Naive B cell (primary cell): ENCODE results near the gene PRKRA. TPM values are rescaled to one million over a fixed set of nuclear protein-coding genes. Genes with fewer than 3 reads are reported as not detected.
"Not testable (repeated sequence)": the region's sequence is repeated elsewhere in the genome, so short reads cannot be mapped to it uniquely, and the experiment has no call there.

Experiments
- ATAC-seq, 2 donors: fragments of 150-1000 bp; cut with Tn5 transposase; 2 replicates each; pipeline ENCODE4 v1.10.0; 2021; ENCODE audit warnings: low read depth in 2 of 2, mild to moderate bottlenecking in 2 of 2, moderate library complexity in 2 of 2
- DNase-seq: peaks from one replicate; pipeline ENCODE4 v3.0.0; 2022
- H3K27ac Mint-ChIP-seq, 6 donors: one replicate each; pipeline ENCODE4 v1.8.0; 2020 to 2022; ENCODE audit warnings: mild to moderate bottlenecking in 6 of 6, mixed read lengths in 6 of 6, moderate library complexity in 5 of 6, inconsistent platforms in 2 of 6
- H3K27me3 Mint-ChIP-seq, 3 donors: one replicate each; pipeline ENCODE4 v1.8.0; 2021 to 2022; ENCODE audit warnings: mixed read lengths in 3 of 3, mild to moderate bottlenecking in 1 of 3
- H3K36me3 Mint-ChIP-seq, 2 donors: one replicate each; pipeline ENCODE4 v1.8.0; 2020 to 2022; ENCODE audit warnings: mixed read lengths in 2 of 2, inconsistent platforms in 1 of 2, mild to moderate bottlenecking in 1 of 2
- H3K4me1 Mint-ChIP-seq, 3 donors: one replicate each; pipeline ENCODE4 v1.8.0; 2020 to 2022; ENCODE audit warnings: mixed read lengths in 3 of 3, inconsistent platforms in 1 of 3, mild to moderate bottlenecking in 1 of 3, moderate library complexity in 1 of 3
- H3K4me3 Mint-ChIP-seq, 8 donors: one replicate each; pipeline ENCODE4 v1.8.0; 2020 to 2022; ENCODE audit warnings: mild to moderate bottlenecking in 8 of 8, mixed read lengths in 8 of 8, moderate library complexity in 8 of 8, inconsistent platforms in 2 of 8
- H3K9me3 Mint-ChIP-seq, 7 donors: one replicate each; pipeline ENCODE4 v1.8.0; 2020 to 2022; ENCODE audit warnings: mixed read lengths in 7 of 7, mild to moderate bottlenecking in 5 of 7, inconsistent platforms in 2 of 7, moderate library complexity in 1 of 7
- polyA plus RNA-seq, 6 donors: library from polyadenylated mRNA; unstranded; fragments of 300-500 nt; fragmentation: Illumina TruSeq; gene quantifications; one replicate each; pipeline ENCODE4 v1.2.3, GENCODE V29; 2021; ENCODE audit warnings: low read depth in 6 of 6

Gene PRKRA
- polyA plus RNA-seq, 6 donors from 2014 or later = 59.8 to 107 (median 75.9) TPM

GRCh38 chr2:178450524-178450773 lies 526 bp downstream of the PRKRA start:
- Mint-ChIP-seq H3K36me3 (no peaks in the 10 kb centered on the region), H3K4me1 (peaks cover 14 to 32% (median 29%) of the 10 kb centered on the region in 3 donors), H3K27me3 (peaks cover 0 to 6% (median 0%) of the 10 kb centered on the region in 3 donors), H3K9me3 (no peaks in the 10 kb centered on the region), H3K4me3 (peak overlapping the region; percentile 85 to 94 (median 92)), H3K27ac (peak overlapping the region; percentile 90 to 97 (median 96))
- ATAC-seq (peak; percentile 57 to 63), DNase-seq (peak; percentile 80)

- H3K36me3 Mint-ChIP-seq = peaks cover 4% of the 10 kb centered on the region in 2 donors
- H3K4me1 Mint-ChIP-seq = peaks cover 14 to 32% (median 29%) of the 10 kb centered on the region in 3 donors
- DNase-seq = no peak
- H3K4me3 Mint-ChIP-seq = peak overlapping the region; percentile 85 to 94 (median 92)
- peak overlapping the region; percentile 90 to 97 (median 96) for H3K27ac Mint-ChIP-seq
- no peak for ATAC-seq
- peaks cover 0 to 6% (median 0%) of the 10 kb centered on the region in 3 donors for H3K27me3 Mint-ChIP-seq
- H3K9me3 Mint-ChIP-seq = no peaks in the 10 kb centered on the region
These were observed 1.1 kb downstream of the PRKRA start for GRCh38 chr2:178449700-178450523.

GRCh38 chr2:178448968-178449661 lies 1.9 kb downstream of the PRKRA start:
- DNase-seq (no peak), ATAC-seq (no peak)
- H3K27me3 Mint-ChIP-seq = no peaks in the 10 kb centered on the region
- H3K4me3 Mint-ChIP-seq = peak overlapping the region in 6 of 8 donors; percentile 15 to 94 (median 58)
- peaks cover 14 to 29% (median 27%) of the 10 kb centered on the region in 3 donors for H3K4me1 Mint-ChIP-seq
- no peaks in the 10 kb centered on the region for H3K9me3 Mint-ChIP-seq
- peak overlapping the region; percentile 90 to 97 (median 96) for H3K27ac Mint-ChIP-seq
- peaks cover 7 to 11% of the 10 kb centered on the region in 2 donors for H3K36me3 Mint-ChIP-seq

- Mint-ChIP-seq H3K36me3 (peaks cover 28 to 29% of the 10 kb centered on the region in 2 donors), H3K4me1 (no peaks in the 10 kb centered on the region), H3K9me3 (no peaks in the 10 kb centered on the region), H3K27me3 (no peaks in the 10 kb centered on the region), H3K27ac (no peak overlapping the region), H3K4me3 (no peak overlapping the region)
- ATAC-seq (no peak), DNase-seq (no peak)
These were observed 9.5 kb downstream of the PRKRA start for GRCh38 chr2:178441426-178441825.

- H3K36me3 Mint-ChIP-seq = peaks cover 14 to 21% of the 10 kb centered on the region in 2 donors
- H3K4me3 Mint-ChIP-seq = no peak overlapping the region
- H3K4me1 Mint-ChIP-seq = no peaks in the 10 kb centered on the region
- no peak for DNase-seq
- ATAC-seq = no peak
- no peaks in the 10 kb centered on the region for H3K9me3 Mint-ChIP-seq
- peak overlapping the region in 1 of 6 donors; percentile 77 for H3K27ac Mint-ChIP-seq
- H3K27me3 Mint-ChIP-seq = no peaks in the 10 kb centered on the region
These were observed 14.3 kb downstream of the PRKRA start for GRCh38 chr2:178436662-178437061.

- no peak overlapping the region for H3K4me3 Mint-ChIP-seq
- peaks cover 29 to 35% of the 10 kb centered on the region in 2 donors for H3K36me3 Mint-ChIP-seq
- H3K27ac Mint-ChIP-seq = peak overlapping the region in 1 of 6 donors; percentile 22
- no peaks in the 10 kb centered on the region for H3K4me1 Mint-ChIP-seq
- ATAC-seq = no peak
- DNase-seq = no peak
- H3K27me3 Mint-ChIP-seq = no peaks in the 10 kb centered on the region
- H3K9me3 Mint-ChIP-seq = peaks cover 9 to 22% (median 16%) of the 10 kb centered on the region in 7 donors
These were observed 21.6 kb downstream of the PRKRA start for GRCh38 chr2:178429336-178429735.

GRCh38 chr2:178428396-178428806 lies 22.6 kb downstream of the PRKRA start:
- no peaks in the 10 kb centered on the region for H3K27me3 Mint-ChIP-seq
- no peak for ATAC-seq
- DNase-seq = no peak
- no peak overlapping the region for H3K27ac Mint-ChIP-seq
- peaks cover 9 to 24% (median 16%) of the 10 kb centered on the region in 7 donors for H3K9me3 Mint-ChIP-seq
- H3K4me3 Mint-ChIP-seq = no peak overlapping the region
- peaks cover 29 to 35% of the 10 kb centered on the region in 2 donors for H3K36me3 Mint-ChIP-seq
- no peaks in the 10 kb centered on the region for H3K4me1 Mint-ChIP-seq

- DNase-seq (no peak), ATAC-seq (no peak)
- Mint-ChIP-seq H3K9me3 (peaks cover 9 to 24% (median 16%) of the 10 kb centered on the region in 7 donors), H3K4me1 (no peaks in the 10 kb centered on the region), H3K27me3 (no peaks in the 10 kb centered on the region), H3K4me3 (no peak overlapping the region), H3K27ac (no peak overlapping the region), H3K36me3 (peaks cover 29 to 35% of the 10 kb centered on the region in 2 donors)
These were observed 23.5 kb downstream of the PRKRA start for GRCh38 chr2:178427458-178427857.

GRCh38 chr2:178426388-178426787 lies 24.6 kb downstream of the PRKRA start:
- H3K4me1 Mint-ChIP-seq = no peaks in the 10 kb centered on the region
- DNase-seq (no peak), ATAC-seq (no peak)
- no peak overlapping the region for H3K27ac Mint-ChIP-seq
- peaks cover 29 to 35% of the 10 kb centered on the region in 2 donors for H3K36me3 Mint-ChIP-seq
- H3K4me3 Mint-ChIP-seq = no peak overlapping the region
- H3K9me3 Mint-ChIP-seq = peaks cover 9 to 24% (median 16%) of the 10 kb centered on the region in 7 donors
- no peaks in the 10 kb centered on the region for H3K27me3 Mint-ChIP-seq

GRCh38 chr2:178425255-178425827 lies 25.6 kb downstream of the PRKRA start:
- ATAC-seq (no peak), DNase-seq (no peak)
- Mint-ChIP-seq H3K27ac (no peak overlapping the region), H3K27me3 (no peaks in the 10 kb centered on the region), H3K9me3 (peaks cover 9 to 24% (median 16%) of the 10 kb centered on the region in 7 donors), H3K36me3 (peaks cover 27 to 31% of the 10 kb centered on the region in 2 donors), H3K4me1 (peaks cover 0 to 5% (median 4%) of the 10 kb centered on the region in 3 donors), H3K4me3 (no peak overlapping the region)

GRCh38 chr2:178423746-178424145 lies 27.2 kb downstream of the PRKRA start:
- not testable (repeated sequence) for DNase-seq, H3K4me3 Mint-ChIP-seq, ATAC-seq, H3K27me3 Mint-ChIP-seq, H3K4me1 Mint-ChIP-seq
- Mint-ChIP-seq H3K9me3 (peaks cover 9 to 24% (median 16%) of the 10 kb centered on the region in 7 donors), H3K27ac (peak overlapping the region in 1 of 6 donors; percentile 10), H3K36me3 (peaks cover 22 to 25% of the 10 kb centered on the region in 2 donors)

GRCh38 chr2:178422097-178422496 lies 28.9 kb downstream of the PRKRA start:
- no peak overlapping the region for H3K4me3 Mint-ChIP-seq
- no peak for DNase-seq
- peaks cover 9 to 24% (median 16%) of the 10 kb centered on the region in 7 donors for H3K9me3 Mint-ChIP-seq
- peaks cover 22% of the 10 kb centered on the region in 2 donors for H3K36me3 Mint-ChIP-seq
- H3K27ac Mint-ChIP-seq = no peak overlapping the region
- H3K27me3 Mint-ChIP-seq = no peaks in the 10 kb centered on the region
- ATAC-seq = no peak
- H3K4me1 Mint-ChIP-seq = peaks cover 0 to 8% (median 4%) of the 10 kb centered on the region in 3 donors

- H3K4me3 Mint-ChIP-seq = no peak overlapping the region
- ATAC-seq (no peak), DNase-seq (no peak)
- peak overlapping the region in 1 of 6 donors; percentile 8 for H3K27ac Mint-ChIP-seq
- no peaks in the 10 kb centered on the region for H3K27me3 Mint-ChIP-seq
- H3K9me3 Mint-ChIP-seq = peaks cover 6 to 13% (median 8%) of the 10 kb centered on the region in 7 donors
- peaks cover 7 to 12% of the 10 kb centered on the region in 2 donors for H3K36me3 Mint-ChIP-seq
- peaks cover 0 to 8% (median 4%) of the 10 kb centered on the region in 3 donors for H3K4me1 Mint-ChIP-seq
These were observed 30.4 kb downstream of the PRKRA start for GRCh38 chr2:178420463-178420999.
